HL-60 (cell line): Measurements from ENCODE around the gene MBD4.

Experiments
- CTCF ChIP-seq: IDR thresholded peaks from one replicate; pipeline ENCODE4 v1.5.1; 2011; ENCODE audit warnings: low read length, control low read depth, inconsistent platforms; ENCODE audit not compliant: insufficient read depth
- GABPA ChIP-seq: IDR thresholded peaks from 2 replicates; pipeline ENCODE4 v1.6.1; 2012; ENCODE audit warnings: low read depth
- POLR2AphosphoS5 ChIP-seq: IDR thresholded peaks from 2 replicates; pipeline ENCODE4 v1.6.1; 2012; ENCODE audit warnings: low read depth
- TF ChIP-seq, protein P1 (sequence below): IDR thresholded peaks from 2 replicates; pipeline ENCODE4 v1.6.1; 2012; ENCODE audit warnings: low read depth; ENCODE audit not compliant: insufficient replicate concordance

DNA sequence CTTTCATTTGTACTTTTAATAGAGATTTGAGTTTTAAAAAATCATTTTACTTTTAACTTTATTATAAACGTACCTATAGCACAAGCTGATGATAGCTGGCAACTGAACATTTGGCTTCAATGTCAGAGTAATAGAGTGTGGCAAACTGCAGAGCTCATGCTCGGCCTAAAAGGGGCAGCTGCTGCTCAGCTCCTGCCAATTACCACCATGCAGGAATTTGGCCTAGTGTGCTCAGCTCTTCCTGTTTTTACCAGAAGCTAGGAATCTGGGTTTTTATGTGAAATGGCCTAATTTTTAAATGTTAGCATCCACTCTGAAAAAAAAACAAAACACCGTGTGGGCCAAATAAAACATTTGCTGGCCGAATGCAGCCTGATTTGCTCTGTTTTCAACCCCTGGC lies 2.0 kb upstream of the MBD4 start:
- TF ChIP-seq CTCF = no peak
- TF ChIP-seq, protein P1, sequence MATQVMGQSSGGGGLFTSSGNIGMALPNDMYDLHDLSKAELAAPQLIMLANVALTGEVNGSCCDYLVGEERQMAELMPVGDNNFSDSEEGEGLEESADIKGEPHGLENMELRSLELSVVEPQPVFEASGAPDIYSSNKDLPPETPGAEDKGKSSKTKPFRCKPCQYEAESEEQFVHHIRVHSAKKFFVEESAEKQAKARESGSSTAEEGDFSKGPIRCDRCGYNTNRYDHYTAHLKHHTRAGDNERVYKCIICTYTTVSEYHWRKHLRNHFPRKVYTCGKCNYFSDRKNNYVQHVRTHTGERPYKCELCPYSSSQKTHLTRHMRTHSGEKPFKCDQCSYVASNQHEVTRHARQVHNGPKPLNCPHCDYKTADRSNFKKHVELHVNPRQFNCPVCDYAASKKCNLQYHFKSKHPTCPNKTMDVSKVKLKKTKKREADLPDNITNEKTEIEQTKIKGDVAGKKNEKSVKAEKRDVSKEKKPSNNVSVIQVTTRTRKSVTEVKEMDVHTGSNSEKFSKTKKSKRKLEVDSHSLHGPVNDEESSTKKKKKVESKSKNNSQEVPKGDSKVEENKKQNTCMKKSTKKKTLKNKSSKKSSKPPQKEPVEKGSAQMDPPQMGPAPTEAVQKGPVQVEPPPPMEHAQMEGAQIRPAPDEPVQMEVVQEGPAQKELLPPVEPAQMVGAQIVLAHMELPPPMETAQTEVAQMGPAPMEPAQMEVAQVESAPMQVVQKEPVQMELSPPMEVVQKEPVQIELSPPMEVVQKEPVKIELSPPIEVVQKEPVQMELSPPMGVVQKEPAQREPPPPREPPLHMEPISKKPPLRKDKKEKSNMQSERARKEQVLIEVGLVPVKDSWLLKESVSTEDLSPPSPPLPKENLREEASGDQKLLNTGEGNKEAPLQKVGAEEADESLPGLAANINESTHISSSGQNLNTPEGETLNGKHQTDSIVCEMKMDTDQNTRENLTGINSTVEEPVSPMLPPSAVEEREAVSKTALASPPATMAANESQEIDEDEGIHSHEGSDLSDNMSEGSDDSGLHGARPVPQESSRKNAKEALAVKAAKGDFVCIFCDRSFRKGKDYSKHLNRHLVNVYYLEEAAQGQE = no peak
- TF ChIP-seq POLR2AphosphoS5 = no peak
- TF ChIP-seq GABPA = no peak
